ENCODE data around the gene GDPD2. TPM values are rescaled to one million over a fixed set of nuclear protein-coding genes. Genes with fewer than 3 reads are reported as not detected.

The GDPD2 gene
- total and polyA plus RNA-seq, 2 of the 13 experiments (the other 11 are each of a cell fraction or from before 2014, with no cell fraction given) = 0.04 to 0.08 TPM

GRCh38 chrX:70398899-70399298, 24.2 kb upstream of the GDPD2 start:
- in situ Hi-C loops (cut with HindIII; ENCODE audit: extremely low pct_ligation_motif_present, low pct_unique_long_range_greater_than_20kb) (no loop called here), intact Hi-C loops (cut with micrococcal nuclease; ENCODE audit: unreplicated experiment) (no loop called here)
- peak; percentile 45 for DNase-seq (ENCODE audit: low spot score)
- no peak overlapping the region for H3K27ac ChIP-seq (ENCODE audit: extremely low read length, insufficient read depth, low read length)
- H3K4me1 ChIP-seq (ENCODE audit: insufficient read depth, low read length) = peaks cover 14% of the 10 kb centered on the region
- WGBS (ENCODE audit: low lambda C conversion rate) = 64% methylated on average over 4 of the region's 4 CpGs
- no peaks in the 10 kb centered on the region for H3K9me3 ChIP-seq (ENCODE audit: low read length)
- H3K27me3 ChIP-seq (ENCODE audit: control insufficient read depth in 1 of 2, insufficient read depth in 2 of 2, low read length in 2 of 2) = no peaks in the 10 kb centered on the region
- ChIA-PET POLR2A (no interaction called here), CTCF (ENCODE audit: low intra/inter-chr PET ratio, low total read pairs) (no interaction called here)
- no TSS peak for BruUV-seq (replicated peaks)
- no peak overlapping the region for H3K4me3 ChIP-seq (replicated peaks in 1 of 3; ENCODE audit: insufficient read depth in 1 of 3, low read depth in 2 of 3, low read length in 3 of 3)
- H2AFZ ChIP-seq (ENCODE audit: low read length) = no peak overlapping the region
- peaks cover 0 to 9% of the 10 kb centered on the region in 2 experiments; a peak in 2 of 5 replicates for H3K36me3 ChIP-seq (replicated peaks in 1 of 2; ENCODE audit: control insufficient read depth in 1 of 2, insufficient read depth in 2 of 2, low read length in 2 of 2)
- peak; percentile 62 for FAIRE-seq
- no peaks in the 10 kb centered on the region for H3K79me2 ChIP-seq (ENCODE audit: insufficient read depth, low read length)
- H3K9ac ChIP-seq (ENCODE audit: insufficient read depth, low read depth, low read length) = no peak overlapping the region
- H4K20me1 ChIP-seq (ENCODE audit: insufficient read depth, low read length) = no peaks in the 10 kb centered on the region
- ATAC-seq = 0 out of 3 replicates have a peak, but pooled peaks have one; percentile 29
- no peak overlapping the region for H3K4me2 ChIP-seq (ENCODE audit: low read depth, low read length)
- TF ChIP-seq XRCC5 (optimal IDR thresholded peaks at IDR 0.05; ENCODE audit: low read length) (no peak), USF2 (IDR thresholded peaks at IDR 0.05; ENCODE audit: low read depth, low read length) (no peak), USF2 (CRISPR knock-in tag; IDR thresholded peaks at IDR 0.05; ENCODE audit: borderline replicate concordance) (no peak), ZSCAN21 (CRISPR knock-in tag; IDR thresholded peaks at IDR 0.05; ENCODE audit: borderline replicate concordance) (no peak), ZNF143 (CRISPR knock-in tag; IDR thresholded peaks at IDR 0.05) (no peak), DDIT3 (CRISPR knock-in tag; IDR thresholded peaks at IDR 0.05) (no peak), FIP1L1 (IDR thresholded peaks at IDR 0.05; ENCODE audit: borderline replicate concordance, insufficient read depth, low read depth, low read length) (no peak), ETV5 (CRISPR knock-in tag; IDR thresholded peaks at IDR 0.05; ENCODE audit: borderline replicate concordance) (peak; percentile 95), ATF2 (CRISPR knock-in tag; IDR thresholded peaks at IDR 0.05) (no peak), WIZ (CRISPR knock-in tag; IDR thresholded peaks at IDR 0.05) (no peak), CREB3 (CRISPR knock-in tag; IDR thresholded peaks at IDR 0.05) (no peak), FOXK1 (CRISPR knock-in tag; IDR thresholded peaks at IDR 0.05; ENCODE audit: borderline replicate concordance, low read depth) (0 out of 2 replicates have a peak, but pooled peaks have one; percentile 20), ZSCAN9 (CRISPR knock-in tag; IDR thresholded peaks at IDR 0.05; ENCODE audit: borderline replicate concordance) (no peak), ZFP41 (CRISPR knock-in tag; IDR thresholded peaks at IDR 0.05; ENCODE audit: borderline replicate concordance) (no peak), EEA1 (CRISPR knock-in tag; IDR thresholded peaks at IDR 0.05; ENCODE audit: borderline replicate concordance) (no peak), ZNF484 (CRISPR knock-in tag; IDR thresholded peaks at IDR 0.05; ENCODE audit: borderline replicate concordance, low read depth) (no peak), HNF1B (CRISPR knock-in tag; IDR thresholded peaks at IDR 0.05) (no peak), ZNF616 (CRISPR knock-in tag; IDR thresholded peaks at IDR 0.05; ENCODE audit: low read depth) (no peak), YY1 (IDR thresholded peaks at IDR 0.05; ENCODE audit: insufficient read depth, insufficient replicate concordance, low read depth, low read length) (no peak)

All from HepG2 (cell line).